ENCODE results near the gene SCD.
"Not testable (repeated sequence)": the region's sequence is repeated elsewhere in the genome, so short reads cannot be mapped to it uniquely, and the experiment has no call there.

Gene SCD

GRCh38 chr10:100346765-100347567, at the start of gene SCD:
Gene SCD, plus strand, starts transcription at chr10:100347233. Its CDS starts 272 bp downstream, at chr10:100347505.
- DNase-seq (ENCODE audit: low spot score), result peak; percentile 65

DNA sequence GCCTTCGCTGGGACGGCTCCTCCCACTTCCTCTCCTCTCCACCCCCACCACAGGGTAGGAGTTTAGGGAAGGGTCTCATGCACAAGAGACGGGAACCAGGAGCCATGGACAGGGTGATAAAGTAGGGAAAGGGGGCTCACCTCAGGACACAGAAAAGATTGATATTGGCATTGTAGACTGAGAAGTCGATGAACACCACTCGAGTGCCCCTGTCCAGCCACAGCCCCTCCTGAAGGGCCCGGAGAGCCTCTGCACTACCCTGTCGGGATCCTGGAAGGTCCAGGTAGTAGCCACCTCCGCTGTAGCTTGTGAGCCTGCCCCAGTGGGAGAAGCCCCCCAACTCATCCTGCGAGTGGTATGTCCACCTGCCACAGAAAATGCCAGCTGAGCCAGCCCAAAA, 49.8 kb upstream of the SCD start:
- DNase-seq (ENCODE audit: low spot score), result no peak

DNA sequence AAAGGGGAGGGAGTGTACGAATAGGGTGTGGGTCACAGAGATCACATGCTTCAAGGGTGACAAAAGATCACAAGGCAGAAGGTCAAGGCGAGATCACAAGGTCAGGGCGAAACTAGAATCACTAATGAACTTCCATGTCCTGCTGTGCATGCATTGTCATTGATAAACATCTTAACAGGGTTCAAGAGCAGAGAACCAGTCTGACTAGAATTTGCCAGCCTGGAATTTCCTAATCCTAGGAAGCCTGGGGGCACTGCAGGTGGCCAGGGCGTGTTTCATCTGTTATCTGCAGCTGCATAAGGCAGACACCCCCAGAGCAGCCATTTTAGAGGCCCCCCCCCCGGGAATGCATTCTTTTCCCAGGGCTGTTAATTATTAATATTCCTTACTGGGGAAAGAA, 45.9 kb upstream of the SCD start:
- not testable (repeated sequence) for DNase-seq (ENCODE audit: low spot score)

GRCh38 chr10:100303724-100304319, 43.2 kb upstream of the SCD start:
- DNase-seq (ENCODE audit: low spot score), result peak; percentile 23

DNA sequence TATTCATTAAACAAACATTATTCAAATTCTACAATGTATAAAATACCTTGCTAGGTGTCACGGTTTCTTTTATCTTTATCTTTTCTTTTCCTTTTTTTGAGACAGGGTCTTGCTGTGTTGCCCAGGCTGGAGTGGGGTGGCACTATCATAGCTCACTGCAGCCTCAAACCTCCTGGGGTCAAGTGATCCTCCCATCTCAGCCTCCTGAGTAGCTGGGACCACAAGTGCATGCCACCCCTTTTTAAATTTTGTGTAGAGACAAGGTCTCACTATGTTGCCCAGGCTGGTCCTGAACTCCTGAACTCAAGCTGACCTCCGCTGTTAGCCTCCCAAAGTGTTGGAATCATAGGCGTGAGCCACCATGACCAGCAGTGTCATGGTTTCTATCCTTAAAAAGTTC, 42.6 kb upstream of the SCD start:
- no peak for DNase-seq (ENCODE audit: low spot score)

- DNase-seq (ENCODE audit: low spot score), result no peak
Measured at GRCh38 chr10:100306861-100307260, 40.2 kb upstream of the SCD start.

DNA sequence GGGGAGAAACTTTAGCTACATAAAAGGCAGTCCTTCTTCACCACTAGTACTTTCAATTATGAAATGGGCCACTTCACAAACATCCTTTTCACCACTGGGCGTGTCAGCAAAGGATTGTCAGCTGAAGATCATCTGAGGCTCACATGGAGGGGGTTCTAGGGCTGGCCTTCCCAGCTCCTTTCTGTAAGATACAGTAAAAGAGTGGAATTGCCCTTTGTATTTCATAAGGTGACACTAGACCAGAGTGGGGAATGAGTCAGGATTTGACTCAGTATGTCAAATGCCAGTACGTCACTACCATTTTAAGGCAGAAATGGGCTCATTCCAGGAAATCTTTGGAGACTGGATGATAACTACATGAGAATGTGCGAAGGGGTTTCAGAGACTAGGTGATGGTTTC, 39.3 kb upstream of the SCD start:
- no peak for DNase-seq (ENCODE audit: low spot score)

GRCh38 chr10:100311298-100311697, 35.7 kb upstream of the SCD start:
- DNase-seq (ENCODE audit: low spot score), result no peak

DNA sequence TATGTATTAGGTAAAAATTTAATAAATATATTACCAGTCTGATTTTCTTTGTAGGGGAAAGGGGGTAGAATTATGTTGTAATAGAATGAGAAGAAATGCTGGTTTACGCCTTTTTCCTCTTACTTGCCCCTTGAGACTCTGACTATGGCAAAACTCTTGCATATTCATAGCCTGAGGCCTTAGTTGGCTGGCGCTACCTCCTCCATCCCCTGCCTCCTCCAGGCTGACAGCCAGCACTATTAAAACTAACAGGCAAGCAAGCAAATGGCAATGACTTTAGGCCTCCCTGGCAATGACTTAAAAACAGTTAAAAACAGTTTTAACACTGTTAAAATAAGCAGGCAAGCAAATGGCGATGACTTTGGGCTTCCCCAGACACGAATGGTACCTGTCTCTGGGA, 31.4 kb upstream of the SCD start:
- no peak for DNase-seq (ENCODE audit: low spot score)

- DNase-seq (ENCODE audit: low spot score), result no peak
Measured at GRCh38 chr10:100318207-100318606, 28.8 kb upstream of the SCD start.

- DNase-seq (ENCODE audit: low spot score), result no peak
Measured at GRCh38 chr10:100319707-100320402, 27.2 kb upstream of the SCD start.

DNA sequence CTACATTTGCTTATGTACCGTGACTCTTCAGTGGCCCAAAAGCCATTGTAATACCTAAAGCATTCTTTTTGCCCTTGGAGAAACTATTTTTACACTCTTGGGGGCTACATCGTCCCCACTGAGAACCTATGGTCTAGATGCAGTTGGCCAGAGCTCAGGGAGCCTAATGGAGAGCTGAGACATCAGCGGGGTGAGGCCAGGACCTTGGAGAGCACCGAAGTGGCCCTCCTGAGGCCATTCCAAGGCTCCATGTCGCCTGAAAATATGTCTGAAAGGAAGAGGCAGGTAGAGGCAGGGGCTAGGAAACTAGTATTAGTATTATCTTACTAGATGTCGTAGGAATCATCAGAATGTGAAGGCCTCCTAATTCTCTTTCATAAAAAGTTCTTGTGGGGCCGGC, 21.9 kb upstream of the SCD start:
- DNase-seq (ENCODE audit: low spot score), result no peak

GRCh38 chr10:100327007-100327717, 19.9 kb upstream of the SCD start:
- no peak for DNase-seq (ENCODE audit: low spot score)

DNA sequence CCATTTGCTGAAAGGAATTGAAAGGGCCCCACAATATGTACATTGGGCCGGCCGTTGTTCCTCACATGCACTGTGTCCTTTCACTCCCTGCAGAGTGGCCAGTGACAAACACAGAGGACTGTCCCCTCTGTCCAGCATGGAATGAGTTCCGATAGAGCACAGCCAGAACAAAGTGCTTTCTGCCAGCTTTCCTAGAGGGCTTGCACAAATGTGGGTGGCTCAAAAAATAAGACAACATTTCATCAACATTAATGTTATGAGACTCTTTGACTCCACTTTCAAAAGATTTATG, 19.4 kb upstream of the SCD start:
- no peak for DNase-seq (ENCODE audit: low spot score)

GRCh38 chr10:100328198-100328597, 18.8 kb upstream of the SCD start:
- no peak for DNase-seq (ENCODE audit: low spot score)

DNA sequence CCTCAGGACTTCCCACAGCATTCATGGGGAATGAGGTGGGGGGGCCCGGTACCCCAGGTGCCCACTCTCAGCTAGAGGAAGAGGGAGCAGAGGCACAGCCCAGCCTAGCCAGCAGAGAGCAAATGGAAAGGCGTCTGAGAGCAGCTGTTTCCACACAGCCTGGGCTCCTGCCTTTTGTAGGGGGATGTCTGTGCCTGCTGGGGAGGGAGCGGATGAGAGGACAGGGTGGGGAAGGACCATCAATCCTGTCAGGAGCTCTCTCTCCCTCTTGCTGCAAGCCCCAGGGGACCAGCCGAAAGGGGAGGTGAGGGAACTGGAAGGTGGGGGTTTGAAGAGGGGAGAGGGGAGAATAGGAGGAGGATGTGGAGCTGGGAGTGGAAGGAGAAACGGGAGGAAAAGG, 17.0 kb upstream of the SCD start, which contains the start of gene PKD2L1:
Gene PKD2L1, minus strand, starts transcription at position 150 of the 400 bp plus-strand sequence. Its CDS starts 125 bp downstream, at position 25.
- DNase-seq (ENCODE audit: low spot score), result no peak

DNA sequence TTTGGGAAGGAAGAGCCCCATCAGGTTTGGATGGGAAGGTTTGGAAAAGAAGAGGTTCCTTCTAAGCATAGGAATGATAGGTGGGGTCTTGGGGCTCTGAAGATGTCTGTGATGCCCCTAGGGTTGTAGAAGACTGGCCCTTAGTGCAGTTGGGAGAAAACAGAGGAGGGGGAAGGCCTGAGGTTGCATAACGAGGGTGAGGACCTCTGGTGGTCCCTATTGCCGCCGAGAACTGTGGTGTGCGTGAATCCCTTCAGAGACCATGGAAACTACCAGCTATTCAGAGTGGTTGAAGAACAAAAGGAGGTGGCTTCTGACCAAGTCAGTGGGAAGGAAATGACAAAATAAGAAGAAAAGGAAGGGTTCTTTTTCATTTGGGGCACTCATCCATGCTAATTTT, 13.9 kb upstream of the SCD start:
- DNase-seq (ENCODE audit: low spot score), result no peak

DNA sequence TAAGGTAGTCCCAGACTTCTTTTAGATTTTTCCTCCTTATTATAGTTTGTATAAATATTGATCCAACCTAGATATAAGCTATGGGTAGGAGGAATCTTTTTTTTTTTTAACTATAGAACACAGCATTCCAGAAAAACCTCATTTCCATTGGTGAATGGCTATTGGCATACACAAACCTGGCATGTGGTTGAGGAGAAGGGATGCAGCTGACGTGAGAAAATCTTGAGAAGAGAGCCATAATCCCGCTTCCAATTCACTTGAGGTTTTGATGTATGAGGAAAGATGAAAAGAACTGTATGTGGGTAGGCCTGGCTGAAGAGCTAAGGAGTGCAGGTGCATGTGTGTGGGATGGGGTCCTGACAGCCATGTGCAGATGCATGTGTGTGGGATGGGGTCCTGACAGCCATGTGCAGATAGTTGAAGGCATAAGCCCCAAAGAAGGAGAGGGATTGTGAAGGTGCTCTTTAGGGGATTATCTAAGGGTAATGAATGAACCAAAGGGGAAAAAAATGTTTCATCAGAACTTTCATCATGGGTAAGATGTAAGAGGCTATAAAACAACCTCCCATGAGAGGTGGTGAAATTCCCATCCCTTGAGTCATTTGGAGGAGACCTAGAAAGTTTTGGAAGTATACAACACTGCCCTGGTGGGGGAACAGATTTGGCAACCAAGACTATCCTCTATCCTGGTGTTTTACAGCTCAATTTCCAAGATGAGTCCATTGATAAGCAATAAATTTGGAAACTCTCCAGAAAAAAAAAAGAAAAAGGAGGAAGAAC, 13.2 kb upstream of the SCD start:
- no peak for DNase-seq (ENCODE audit: low spot score)

GRCh38 chr10:100334762-100335161, 12.3 kb upstream of the SCD start:
- DNase-seq (ENCODE audit: low spot score), result no peak

DNA sequence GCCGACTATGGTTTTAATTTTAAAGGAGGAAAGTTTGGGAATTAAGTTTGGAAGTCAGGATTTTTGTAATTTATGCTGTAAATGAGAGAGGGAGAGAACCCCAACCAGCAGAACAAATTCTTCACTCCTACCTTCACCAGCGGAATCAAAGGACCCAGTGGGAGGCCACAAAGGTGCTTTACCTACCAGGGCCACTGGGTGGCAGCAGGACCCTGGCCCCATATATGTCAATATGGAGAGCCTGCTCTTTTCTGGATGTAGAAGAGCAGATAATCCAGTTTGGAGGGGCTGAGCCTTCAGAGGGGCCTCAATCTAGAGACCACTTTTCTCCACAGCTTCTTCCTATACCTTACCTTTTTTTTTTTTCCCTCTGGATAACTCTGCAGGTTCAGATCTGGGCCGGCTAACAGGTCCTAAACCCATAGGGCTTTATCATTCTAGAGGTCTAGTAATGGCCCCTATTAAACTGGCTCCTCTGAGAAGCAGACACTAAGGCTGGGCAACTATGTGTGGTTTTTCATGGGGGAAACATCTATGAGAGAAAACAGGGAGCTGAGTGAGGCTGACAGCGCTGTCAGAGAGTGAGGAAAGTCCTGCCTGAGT, 8.5 kb upstream of the SCD start:
- peak; percentile 77 for DNase-seq (ENCODE audit: low spot score)

GRCh38 chr10:100339236-100339635, 7.8 kb upstream of the SCD start:
- DNase-seq (ENCODE audit: low spot score), result no peak
